H9 (cell line): Measurements from ENCODE around the gene SPRYD3. TPM values are rescaled to one million over a fixed set of nuclear protein-coding genes. Genes with fewer than 3 reads are reported as not detected.

Experiments used
- DNase-seq: peaks from one replicate; pipeline ENCODE4 v3.0.0-alpha.2; 2017
- H2AFZ ChIP-seq: one replicate; pipeline ENCODE4 v1.6.1; 2013; ENCODE audit warnings: mild to moderate bottlenecking, low read length, control low read depth, moderate library complexity
- H2AK5ac ChIP-seq: 2 replicates; pipeline ENCODE4 v1.6.1; 2013; ENCODE audit warnings: low read length, control low read depth, mixed read lengths; ENCODE audit not compliant: insufficient read length
- H2BK120ac ChIP-seq: one replicate; pipeline ENCODE4 v1.6.1; 2013; ENCODE audit warnings: low read depth, mild to moderate bottlenecking, low read length, control low read depth, inconsistent platforms; ENCODE audit not compliant: poor library complexity, severe bottlenecking
- H2BK12ac ChIP-seq: 2 replicates; pipeline ENCODE4 v1.6.1; 2013; ENCODE audit warnings: low read length, control low read depth, mixed read lengths, low read depth; ENCODE audit not compliant: insufficient read length
- H2BK15ac ChIP-seq: 2 replicates; pipeline ENCODE4 v1.6.1; 2013; ENCODE audit warnings: low read depth, low read length, control low read depth
- H2BK20ac ChIP-seq: one replicate; pipeline ENCODE4 v1.6.1; 2013; ENCODE audit warnings: low read depth, mild to moderate bottlenecking, low read length, control low read depth, inconsistent platforms; ENCODE audit not compliant: poor library complexity, severe bottlenecking
- H2BK5ac ChIP-seq: 2 replicates; pipeline ENCODE4 v1.6.1; 2013; ENCODE audit warnings: low read length, control low read depth, mixed read lengths; ENCODE audit not compliant: insufficient read length
- H3K14ac ChIP-seq: 2 replicates; pipeline ENCODE4 v1.6.1; 2013; ENCODE audit warnings: low read length, control low read depth; ENCODE audit not compliant: insufficient read depth
- H3K18ac ChIP-seq: 2 replicates; pipeline ENCODE4 v1.6.1; 2013; ENCODE audit warnings: low read depth, mild to moderate bottlenecking, mixed read lengths, low read length, control low read depth; ENCODE audit not compliant: insufficient read length
- H3K23ac ChIP-seq: 2 replicates; pipeline ENCODE4 v1.6.1; 2013; ENCODE audit warnings: low read length, control low read depth, mixed read lengths, low read depth; ENCODE audit not compliant: insufficient read length
- H3K23me2 ChIP-seq: 2 replicates; pipeline ENCODE4 v1.6.1; 2013; ENCODE audit warnings: low read depth, mild to moderate bottlenecking, mixed read lengths, low read length, control low read depth; ENCODE audit not compliant: insufficient read length, poor library complexity, severe bottlenecking
- H3K27ac ChIP-seq: 2 replicates; pipeline ENCODE4 v1.5.1; 2013; ENCODE audit warnings: low read length, control low read depth, mixed read lengths, low read depth; ENCODE audit not compliant: insufficient read length
- H3K27me3 ChIP-seq: 2 replicates; pipeline ENCODE4 v1.6.1; 2013; ENCODE audit warnings: low read length, control low read depth, inconsistent platforms; ENCODE audit not compliant: insufficient read depth
- H3K4ac ChIP-seq: 2 replicates; pipeline ENCODE4 v1.6.1; 2013; ENCODE audit warnings: low read depth, mild to moderate bottlenecking, control low read depth, inconsistent platforms, low read length, moderate library complexity
- H3K4me1 ChIP-seq: 2 replicates; pipeline ENCODE4 v1.6.1; 2013; ENCODE audit warnings: low read length, control low read depth, inconsistent platforms; ENCODE audit not compliant: insufficient read depth
- H3K4me2 ChIP-seq: 2 replicates; pipeline ENCODE4 v1.6.1; 2013; ENCODE audit warnings: low read length, control low read depth, mixed read lengths; ENCODE audit not compliant: insufficient read length, insufficient read depth
- H3K56ac ChIP-seq: 2 replicates; pipeline ENCODE4 v1.6.1; 2013; ENCODE audit warnings: low read depth, mild to moderate bottlenecking, mixed read lengths, low read length, control low read depth; ENCODE audit not compliant: insufficient read length
- H3K79me1 ChIP-seq: 2 replicates; pipeline ENCODE4 v1.6.1; 2013; ENCODE audit warnings: low read depth, mild to moderate bottlenecking, moderate library complexity, low read length, control low read depth, inconsistent platforms; ENCODE audit not compliant: insufficient read depth, poor library complexity, severe bottlenecking
- H3K79me2 ChIP-seq: 2 replicates; pipeline ENCODE4 v1.6.1; 2013; ENCODE audit warnings: low read length, control low read depth, inconsistent platforms; ENCODE audit not compliant: insufficient read depth
- H3K9ac ChIP-seq: 2 replicates; pipeline ENCODE4 v1.6.1; 2013; ENCODE audit warnings: low read length, control low read depth, mixed read lengths; ENCODE audit not compliant: insufficient read length; ENCODE audit errors: extremely low read depth
- H3K9me3 ChIP-seq: one replicate; pipeline ENCODE4 v1.6.1; 2013; ENCODE audit warnings: low read depth, low read length, inconsistent platforms; ENCODE audit not compliant: control insufficient read depth
- H3T11ph ChIP-seq: one replicate; pipeline ENCODE4 v1.6.1; 2013; ENCODE audit warnings: mild to moderate bottlenecking, low read length, control low read depth, inconsistent platforms
- H4K20me1 ChIP-seq: one replicate; pipeline ENCODE4 v1.6.1; 2013; ENCODE audit not compliant: control insufficient read depth, insufficient read length, insufficient read depth
- H4K5ac ChIP-seq: 2 replicates; pipeline ENCODE4 v1.6.1; 2013; ENCODE audit warnings: low read depth, mild to moderate bottlenecking, mixed read lengths, low read length, control low read depth; ENCODE audit not compliant: insufficient read length
- H4K8ac ChIP-seq: replicated peaks from 2 replicates; pipeline ENCODE4 v1.6.1; 2013; ENCODE audit warnings: low read length, control low read depth, mixed read lengths, low read depth; ENCODE audit not compliant: insufficient read length
- H4K91ac ChIP-seq: 2 replicates; pipeline ENCODE4 v1.6.1; 2013; ENCODE audit warnings: low read depth, mild to moderate bottlenecking, moderate library complexity, mixed read lengths, low read length, control low read depth; ENCODE audit not compliant: insufficient read length
- H3K27ac Mint-ChIP-seq, 3 experiments: 2 replicates in 2 of 3; 3 replicates in 1 of 3; pipeline ENCODE4 v1.8.0; 2020 to 2021; ENCODE audit warnings: mixed read lengths in 3 of 3, mild to moderate bottlenecking in 1 of 3, moderate library complexity in 1 of 3
- H3K27me3 Mint-ChIP-seq: 2 replicates; pipeline ENCODE4 v1.8.0; 2021; ENCODE audit warnings: low read depth, mild to moderate bottlenecking, moderate library complexity, mixed read lengths
- H3K36me3 Mint-ChIP-seq, 3 experiments: 2 replicates in 2 of 3; 3 replicates in 1 of 3; pipeline ENCODE4 v1.8.0; 2020 to 2021; ENCODE audit warnings: low read depth in 3 of 3, mixed read lengths in 3 of 3; ENCODE audit not compliant: insufficient read depth in 1 of 3
- H3K4me1 Mint-ChIP-seq, 2 experiments: 2 replicates each; pipeline ENCODE4 v1.8.0; 2020; ENCODE audit warnings: mixed read lengths in 2 of 2
- H3K4me3 Mint-ChIP-seq, 2 experiments: 2 replicates in 1 of 2; 3 replicates in 1 of 2; pipeline ENCODE4 v1.8.0; 2020 to 2021; ENCODE audit warnings: mild to moderate bottlenecking in 2 of 2, mixed read lengths in 2 of 2, moderate library complexity in 1 of 2
- H3K9me3 Mint-ChIP-seq, 2 experiments: 2 replicates in 1 of 2; 3 replicates in 1 of 2; pipeline ENCODE4 v1.8.0; 2020; ENCODE audit warnings: mild to moderate bottlenecking in 2 of 2, mixed read lengths in 2 of 2, moderate library complexity in 1 of 2
- CTCF ChIP-seq: fragments of 200-600 bp; sonication (generic); conservative IDR thresholded peaks from 3 replicates; pipeline ENCODE4 v1.8.0; 2021; ENCODE audit warnings: antibody characterized with exemption, mild to moderate bottlenecking
- WGBS: extraction: QIAGEN DNeasy Blood & Tissue Kit; methylation state at CpG from one replicate; pipeline ENCODE4 v1.1.7; 2013; ENCODE audit warnings: missing lambda C conversion rate, low lambda C conversion rate, mixed read lengths; ENCODE audit not compliant: insufficient read length; ENCODE audit errors: extremely low coverage; 5-methylcytosine and 5-hydroxymethylcytosine counted together
- total RNA-seq: library from RNA; stranded (reverse); gene quantifications from 2 replicates; pipeline ENCODE4 v1.2.1, GENCODE V29; 2021

The SPRYD3 gene
- total RNA-seq, 1 experiment from 2014 or later: 6.5 TPM

GRCh38 chr12:53065470-53065869 is 13.7 kb downstream of the SPRYD3 start:
- H3K36me3 Mint-ChIP-seq: peaks cover 2 to 8% (median 4%) of the 10 kb centered on the region in 3 experiments; a peak in 4 of 7 replicates
- no peaks in the 10 kb centered on the region for H3K23me2 ChIP-seq
- H3K4me3 Mint-ChIP-seq: no peak overlapping the region
- no peaks in the 10 kb centered on the region for H3K79me1 ChIP-seq
- no peaks in the 10 kb centered on the region for H3K9me3 ChIP-seq
- no peak overlapping the region for H3K27ac ChIP-seq
- H2BK120ac ChIP-seq: no peak overlapping the region
- H4K20me1 ChIP-seq: no peaks in the 10 kb centered on the region
- no peak overlapping the region for H2BK5ac ChIP-seq
- no peak overlapping the region for H3K9ac ChIP-seq
- H3K18ac ChIP-seq: no peak overlapping the region
- no peak overlapping the region for H3T11ph ChIP-seq
- DNase-seq: no peak
- H3K79me2 ChIP-seq: no peaks in the 10 kb centered on the region
- H3K4me1 ChIP-seq: peaks cover 3% of the 10 kb centered on the region; the same call in 1 of the 2 replicates
- H4K91ac ChIP-seq: no peak overlapping the region
- H3K27me3 ChIP-seq: peaks cover 2% of the 10 kb centered on the region; the same call in 1 of the 2 replicates
- H2AK5ac ChIP-seq: no peak overlapping the region
- H4K5ac ChIP-seq: no peak overlapping the region
- no peaks in the 10 kb centered on the region for H3K9me3 Mint-ChIP-seq
- no peak overlapping the region for H2AFZ ChIP-seq
- H2BK20ac ChIP-seq: no peak overlapping the region
- H3K27ac Mint-ChIP-seq: no peak overlapping the region
- WGBS: no CpG with 5 or more reads among the region's 7 CpGs
- H3K23ac ChIP-seq: no peak overlapping the region
- no peak overlapping the region for H3K4me2 ChIP-seq
- H3K56ac ChIP-seq: no peak overlapping the region
- H3K27me3 Mint-ChIP-seq: peaks cover 27% of the 10 kb centered on the region
- no peak for TF ChIP-seq CTCF
- no peak overlapping the region for H4K8ac ChIP-seq
- H2BK12ac ChIP-seq: no peak overlapping the region
- H2BK15ac ChIP-seq: no peak overlapping the region
- no peak overlapping the region for H3K14ac ChIP-seq
- peaks cover 32 to 33% of the 10 kb centered on the region in 2 experiments for H3K4me1 Mint-ChIP-seq
- no peak overlapping the region for H3K4ac ChIP-seq
